MM.1S (cell line): ENCODE measurements around the gene ADM5.

Source experiments
- EZH2 ChIP-seq: fragments of 300-600 bp; sonication (generic); optimal IDR thresholded peaks from 2 replicates; pipeline ENCODE3; 2017; ENCODE audit warnings: low read depth, mild to moderate bottlenecking, antibody characterized with exemption, low read length, mixed read lengths
- EZH2phosphoT487 ChIP-seq: fragments of 300-600 bp; sonication (generic); IDR thresholded peaks from 2 replicates; pipeline ENCODE4 v1.6.1; 2018; ENCODE audit warnings: antibody characterized with exemption, low read length
- TF ChIP-seq, protein P1 (sequence below): fragments of 300-600 bp; sonication (generic); IDR thresholded peaks from 2 replicates; pipeline ENCODE4 v1.5.1; 2016; ENCODE audit warnings: antibody characterized with exemption, low read length, mixed read lengths

DNA sequence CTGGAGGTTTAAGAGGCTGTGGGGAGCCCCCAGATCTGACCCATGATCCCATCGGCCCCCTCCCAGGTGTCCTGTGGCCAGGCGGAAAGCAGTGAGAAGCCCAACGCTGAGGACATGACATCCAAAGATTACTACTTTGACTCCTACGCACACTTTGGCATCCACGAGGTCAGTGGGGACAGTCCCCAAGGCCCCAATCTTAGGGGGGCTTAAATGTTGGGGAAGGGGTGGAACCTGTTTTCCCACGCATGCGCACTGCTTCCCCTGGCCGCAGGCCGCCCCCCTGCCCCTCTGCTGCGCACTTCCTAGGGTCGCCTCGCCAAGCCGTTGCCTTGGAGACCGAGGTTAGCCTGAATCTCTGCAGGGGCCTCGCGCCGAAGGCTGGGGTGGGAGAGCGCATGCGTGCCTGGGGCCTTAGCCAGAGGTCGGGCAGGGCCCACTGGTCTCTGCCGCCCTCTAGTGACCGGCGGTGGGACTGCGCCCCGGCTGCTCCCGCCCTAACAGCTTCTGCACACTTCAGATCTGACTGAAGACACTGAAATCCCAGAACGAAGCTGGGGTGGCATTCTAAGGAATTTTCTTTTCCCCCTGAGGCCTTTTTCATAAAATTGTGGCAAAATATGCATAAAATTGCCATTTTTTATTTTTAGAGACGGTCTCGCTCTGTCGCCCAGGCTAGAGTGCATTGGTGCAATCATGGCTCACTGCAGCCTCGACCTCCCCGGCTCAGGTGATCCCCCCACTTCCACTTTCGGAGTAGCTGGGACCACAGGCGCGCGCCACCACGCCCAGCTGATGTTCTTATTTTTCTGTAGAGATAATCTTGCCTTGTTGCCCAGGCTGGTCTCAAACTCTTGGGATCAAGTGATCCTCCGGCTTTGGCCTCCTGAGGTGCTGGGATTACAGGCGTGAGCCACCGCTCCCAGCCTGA, 8.7 kb upstream of the ADM5 start:
- TF ChIP-seq, protein P1, sequence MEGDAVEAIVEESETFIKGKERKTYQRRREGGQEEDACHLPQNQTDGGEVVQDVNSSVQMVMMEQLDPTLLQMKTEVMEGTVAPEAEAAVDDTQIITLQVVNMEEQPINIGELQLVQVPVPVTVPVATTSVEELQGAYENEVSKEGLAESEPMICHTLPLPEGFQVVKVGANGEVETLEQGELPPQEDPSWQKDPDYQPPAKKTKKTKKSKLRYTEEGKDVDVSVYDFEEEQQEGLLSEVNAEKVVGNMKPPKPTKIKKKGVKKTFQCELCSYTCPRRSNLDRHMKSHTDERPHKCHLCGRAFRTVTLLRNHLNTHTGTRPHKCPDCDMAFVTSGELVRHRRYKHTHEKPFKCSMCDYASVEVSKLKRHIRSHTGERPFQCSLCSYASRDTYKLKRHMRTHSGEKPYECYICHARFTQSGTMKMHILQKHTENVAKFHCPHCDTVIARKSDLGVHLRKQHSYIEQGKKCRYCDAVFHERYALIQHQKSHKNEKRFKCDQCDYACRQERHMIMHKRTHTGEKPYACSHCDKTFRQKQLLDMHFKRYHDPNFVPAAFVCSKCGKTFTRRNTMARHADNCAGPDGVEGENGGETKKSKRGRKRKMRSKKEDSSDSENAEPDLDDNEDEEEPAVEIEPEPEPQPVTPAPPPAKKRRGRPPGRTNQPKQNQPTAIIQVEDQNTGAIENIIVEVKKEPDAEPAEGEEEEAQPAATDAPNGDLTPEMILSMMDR, result peak; percentile 97
- TF ChIP-seq EZH2phosphoT487, result no peak
- TF ChIP-seq EZH2, result no peak
